Measurements from ENCODE around the gene TBCD.
"Not testable (repeated sequence)": the region's sequence is repeated elsewhere in the genome, so short reads cannot be mapped to it uniquely, and the experiment has no call there.

TBCD gene

GRCh38 chr17:82941021-82942001 is 189.4 kb downstream of the TBCD start:
- no peak for DNase-seq

GRCh38 chr17:82942166-82943130 is 190.6 kb downstream of the TBCD start:
- no peak for DNase-seq

- DNase-seq, result no peak
Measured at GRCh38 chr17:82943339-82943738, 191.5 kb downstream of the TBCD start.

GRCh38 chr17:82943751-82944150 is 191.9 kb downstream of the TBCD start:
- no peak for DNase-seq

- DNase-seq, result no peak
Measured at GRCh38 chr17:82944990-82945389, 193.1 kb downstream of the TBCD start.

- DNase-seq, result no peak
Measured at GRCh38 chr17:82946081-82946480, 194.2 kb downstream of the TBCD start.

GRCh38 chr17:82947051-82947991 is 195.5 kb downstream of the TBCD start:
- no peak for DNase-seq

GRCh38 chr17:82948081-82948511 is 196.2 kb downstream of the TBCD start:
- no peak for DNase-seq

- DNase-seq, result no peak
Measured at GRCh38 chr17:82948957-82949356, 197.1 kb downstream of the TBCD start.

- no peak for DNase-seq
Measured at GRCh38 chr17:82949361-82949760, 197.5 kb downstream of the TBCD start.

GRCh38 chr17:82949984-82950383 is 198.1 kb downstream of the TBCD start:
- no peak for DNase-seq

GRCh38 chr17:82950525-82951102 is 198.7 kb downstream of the TBCD start:
- DNase-seq, result no peak

- no peak for DNase-seq
Measured at GRCh38 chr17:82952019-82952418, 200.2 kb downstream of the TBCD start.

- DNase-seq, result not testable (repeated sequence)
Measured at GRCh38 chr17:82955106-82955505, 203.2 kb downstream of the TBCD start.

- DNase-seq, result not testable (repeated sequence)
Measured at GRCh38 chr17:82955627-82956026, 203.8 kb downstream of the TBCD start.

- no peak for DNase-seq
Measured at GRCh38 chr17:82956146-82956725, 204.4 kb downstream of the TBCD start.

- DNase-seq, result no peak
Measured at GRCh38 chr17:82956726-82957468, 205.0 kb downstream of the TBCD start.

- no peak for DNase-seq
Measured at GRCh38 chr17:82957469-82957795, 205.6 kb downstream of the TBCD start.

- DNase-seq, result no peak
Measured at GRCh38 chr17:82957961-82958561, 206.2 kb downstream of the TBCD start.

- DNase-seq, result no peak
Measured at GRCh38 chr17:82959242-82959930, 207.5 kb downstream of the TBCD start.

All from SHP77 treated with DMSO at 0.1 percent for 48 hours (cell line).